SIG-M5 (cell line): ENCODE measurements around the gene IFI44L.

Experiments used
- DNase-seq: peaks from one replicate; lab custom pipeline; 2025; lab: John Stamatoyannopoulos, UW

Gene IFI44L

DNA sequence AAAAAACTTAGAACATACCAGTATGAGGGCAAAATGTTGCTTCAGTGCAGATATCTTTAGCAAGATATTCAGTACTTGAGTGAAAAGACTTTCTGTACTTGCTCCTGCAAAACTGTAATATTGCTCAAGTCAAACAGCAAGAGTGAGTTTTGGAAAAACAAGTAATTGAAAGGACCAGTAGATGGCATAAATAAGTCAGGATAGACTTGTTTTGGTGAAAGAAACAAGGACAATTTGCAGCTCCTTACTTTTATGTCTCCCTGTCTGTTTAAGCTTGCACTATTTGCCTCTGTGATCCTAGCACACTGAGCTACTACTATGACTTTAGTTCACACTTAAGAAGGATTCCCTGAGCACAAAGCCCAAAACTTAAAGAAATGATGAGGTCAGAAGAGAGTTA is 68.4 kb downstream of the IFI44L start:
- DNase-seq: no peak

DNA sequence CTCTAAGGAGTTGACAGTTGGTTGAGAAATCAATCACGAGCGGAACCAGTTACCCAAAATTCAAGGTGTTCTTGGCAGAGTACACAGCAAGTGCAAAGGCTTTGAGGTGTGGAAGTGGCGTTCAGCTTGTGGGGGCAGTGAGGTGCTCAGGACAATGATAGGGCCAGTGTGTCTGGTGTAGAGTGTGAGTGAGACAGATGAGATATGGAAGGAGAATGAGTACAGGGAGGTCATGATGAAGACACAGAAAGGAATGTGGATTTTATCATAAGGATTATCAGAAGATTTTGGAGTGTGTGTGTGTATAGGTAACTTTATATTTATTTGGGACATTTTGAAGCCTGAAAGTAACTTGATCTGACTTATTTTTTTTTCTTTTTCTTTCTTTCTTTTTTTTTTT is 70.3 kb downstream of the IFI44L start:
- no peak for DNase-seq

DNA sequence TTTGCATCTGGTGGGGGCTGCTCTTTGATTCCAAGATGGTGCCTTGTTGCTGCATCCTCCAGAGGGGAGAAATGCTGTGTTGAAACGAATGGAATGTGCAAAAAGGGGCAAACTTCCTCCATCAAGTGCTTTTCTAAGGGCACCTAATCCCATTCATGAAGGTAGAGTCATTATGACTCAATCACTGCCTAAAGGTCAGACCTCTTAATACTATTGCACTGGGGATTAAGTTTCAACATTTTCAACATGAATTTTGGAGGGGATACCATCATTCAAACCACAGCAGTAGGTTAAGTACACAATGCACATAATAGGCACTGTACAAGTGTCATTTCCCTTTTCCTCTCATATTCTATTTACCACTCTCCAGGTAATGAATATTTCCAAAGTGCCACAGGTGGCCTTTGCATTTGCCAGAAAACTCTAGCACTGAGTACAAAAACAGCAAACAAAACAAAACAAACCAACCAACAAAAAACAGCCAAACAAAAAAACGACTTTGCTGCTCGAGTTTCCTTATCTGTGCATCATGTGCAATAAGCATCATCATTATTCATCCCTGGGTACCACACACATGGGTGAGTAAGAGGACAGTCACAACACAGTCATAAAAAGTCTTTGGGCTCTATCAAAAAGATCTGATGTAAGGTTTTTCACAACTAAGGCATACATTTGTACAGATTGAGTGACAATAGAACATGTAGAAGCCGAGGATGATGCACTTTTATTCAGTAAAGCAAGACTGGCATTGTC is 71.9 kb downstream of the IFI44L start:
- DNase-seq: no peak
